OCI-LY1 (cell line): ENCODE measurements around the gene CDH13.

ENCODE experiments used
- H2AFZ ChIP-seq: fragments of 200-600 bp; sonication (generic), shearing (Covaris generic); 2 replicates; pipeline ENCODE4 v1.6.0; 2014; ENCODE audit warnings: antibody characterized with exemption, mild to moderate bottlenecking, low read length
- H3F3A ChIP-seq: fragments of 200-600 bp; sonication (generic), shearing (Covaris generic); 2 replicates; pipeline ENCODE4 v1.6.0; 2014; ENCODE audit warnings: mild to moderate bottlenecking, antibody characterized with exemption, low read length, moderate library complexity; ENCODE audit not compliant: insufficient read depth
- H3K27ac ChIP-seq: fragments of 200-600 bp; sonication (generic); 2 replicates; pipeline ENCODE4 v1.5.1; 2014; ENCODE audit warnings: low read length, mixed run types, mild to moderate bottlenecking, low read depth; ENCODE audit not compliant: poor library complexity, severe bottlenecking
- H3K27me3 ChIP-seq: fragments of 200-600 bp; sonication (generic); 2 replicates; pipeline ENCODE4 v1.6.0; 2014; ENCODE audit warnings: antibody characterized with exemption, mild to moderate bottlenecking, low read length, moderate library complexity; ENCODE audit not compliant: insufficient read depth
- H3K36me3 ChIP-seq: fragments of 200-600 bp; sonication (generic); 2 replicates; pipeline ENCODE4 v1.6.1; 2014; ENCODE audit warnings: mild to moderate bottlenecking, antibody characterized with exemption, low read length, moderate library complexity, mixed read lengths; ENCODE audit not compliant: insufficient read depth
- H3K4me1 ChIP-seq: fragments of 200-600 bp; sonication (generic); 2 replicates; pipeline ENCODE4 v1.5.1; 2014; ENCODE audit warnings: mild to moderate bottlenecking, low read length, moderate library complexity; ENCODE audit not compliant: insufficient read depth, severe bottlenecking
- H3K4me2 ChIP-seq: fragments of 200-600 bp; sonication (generic), shearing (Covaris generic); 2 replicates; pipeline ENCODE4 v1.6.1; 2014; ENCODE audit warnings: low read length
- H3K4me3 ChIP-seq: fragments of 200-600 bp; sonication (generic); 2 replicates; pipeline ENCODE4 v1.5.1; 2014; ENCODE audit warnings: low read length, low read depth, mild to moderate bottlenecking, mixed read lengths; ENCODE audit not compliant: poor library complexity, severe bottlenecking
- H3K79me2 ChIP-seq: fragments of 200-600 bp; shearing (Covaris generic); 2 replicates; pipeline ENCODE4 v1.6.1; 2016; ENCODE audit warnings: mixed run types, low read length, mixed read lengths; ENCODE audit not compliant: insufficient read depth
- H3K9ac ChIP-seq: fragments of 200-600 bp; sonication (generic), shearing (Covaris generic); 2 replicates; pipeline ENCODE4 v1.6.1; 2014; ENCODE audit warnings: mild to moderate bottlenecking, low read length, mixed read lengths
- H3K9me2 ChIP-seq: fragments of 200-600 bp; sonication (generic), shearing (Covaris generic); 2 replicates; pipeline ENCODE4 v1.6.1; 2014; ENCODE audit warnings: low read depth, mild to moderate bottlenecking, low read length, mixed read lengths
- H3K9me3 ChIP-seq: fragments of 200-600 bp; shearing (Covaris generic); 2 replicates; pipeline ENCODE4 v1.6.1; 2014; ENCODE audit warnings: low read length, mixed read lengths
- H4K20me1 ChIP-seq: fragments of 200-600 bp; sonication (generic), shearing (Covaris generic); 2 replicates; pipeline ENCODE4 v1.6.0; 2016; ENCODE audit warnings: mild to moderate bottlenecking, low read length; ENCODE audit not compliant: insufficient read depth
- CTCF ChIP-seq: fragments of 200-600 bp; sonication (generic), shearing (Covaris generic); IDR thresholded peaks from 2 replicates; pipeline ENCODE4 v1.5.1; 2017; ENCODE audit warnings: mild to moderate bottlenecking, antibody characterized with exemption, low read length, moderate library complexity, mixed read lengths
- EZH2 ChIP-seq: fragments of 200-600 bp; sonication (generic), shearing (Covaris generic); IDR thresholded peaks from 2 replicates; pipeline ENCODE4 v1.8.0; 2017; ENCODE audit warnings: borderline replicate concordance, mixed run types, mild to moderate bottlenecking, antibody characterized with exemption, low read length, moderate library complexity, mixed read lengths

CDH13 gene

GRCh38 chr16:82672676-82673075, 45.9 kb downstream of the CDH13 start:
- H4K20me1 ChIP-seq, result no peaks in the 10 kb centered on the region
- no peaks in the 10 kb centered on the region for H3F3A ChIP-seq
- no peaks in the 10 kb centered on the region for H3K4me1 ChIP-seq
- no peaks in the 10 kb centered on the region for H3K79me2 ChIP-seq
- H3K4me2 ChIP-seq, result no peak overlapping the region
- H3K36me3 ChIP-seq, result no peaks in the 10 kb centered on the region
- H3K9me2 ChIP-seq, result no peaks in the 10 kb centered on the region
- TF ChIP-seq EZH2 (no peak), CTCF (no peak)
- H3K9me3 ChIP-seq, result no peaks in the 10 kb centered on the region
- peaks cover 5% of the 10 kb centered on the region; the same call in 1 of the 2 replicates for H3K27me3 ChIP-seq
- H2AFZ ChIP-seq, result no peak overlapping the region
- no peak overlapping the region for H3K27ac ChIP-seq
- H3K4me3 ChIP-seq, result no peak overlapping the region
- no peak overlapping the region for H3K9ac ChIP-seq

- Histone ChIP-seq H3K36me3 (no peaks in the 10 kb centered on the region), H3K9ac (no peak overlapping the region), H3K27me3 (peaks cover 3% of the 10 kb centered on the region; the same call in 1 of the 2 replicates), H3K9me2 (no peaks in the 10 kb centered on the region), H3K4me2 (no peak overlapping the region), H2AFZ (no peak overlapping the region), H3K79me2 (no peaks in the 10 kb centered on the region), H3F3A (no peaks in the 10 kb centered on the region), H3K4me1 (no peaks in the 10 kb centered on the region), H3K27ac (no peak overlapping the region), H3K4me3 (no peak overlapping the region), H3K9me3 (no peaks in the 10 kb centered on the region), H4K20me1 (no peaks in the 10 kb centered on the region)
- TF ChIP-seq EZH2 (no peak), CTCF (no peak)
Observed at GRCh38 chr16:82675300-82675699, 48.5 kb downstream of the CDH13 start.

GRCh38 chr16:82681592-82681991, 54.8 kb downstream of the CDH13 start:
- Histone ChIP-seq H3F3A (no peaks in the 10 kb centered on the region), H3K4me1 (no peaks in the 10 kb centered on the region), H3K27ac (no peak overlapping the region), H3K4me2 (no peak overlapping the region), H3K9me2 (no peaks in the 10 kb centered on the region), H3K4me3 (no peak overlapping the region), H3K9me3 (no peaks in the 10 kb centered on the region), H4K20me1 (no peaks in the 10 kb centered on the region), H3K79me2 (no peaks in the 10 kb centered on the region), H3K9ac (no peak overlapping the region), H3K27me3 (no peaks in the 10 kb centered on the region), H2AFZ (no peak overlapping the region), H3K36me3 (no peaks in the 10 kb centered on the region)
- no peak for TF ChIP-seq CTCF
- TF ChIP-seq EZH2, result no peak
